ENCODE results near the gene BCAS2.

Gene BCAS2

DNA sequence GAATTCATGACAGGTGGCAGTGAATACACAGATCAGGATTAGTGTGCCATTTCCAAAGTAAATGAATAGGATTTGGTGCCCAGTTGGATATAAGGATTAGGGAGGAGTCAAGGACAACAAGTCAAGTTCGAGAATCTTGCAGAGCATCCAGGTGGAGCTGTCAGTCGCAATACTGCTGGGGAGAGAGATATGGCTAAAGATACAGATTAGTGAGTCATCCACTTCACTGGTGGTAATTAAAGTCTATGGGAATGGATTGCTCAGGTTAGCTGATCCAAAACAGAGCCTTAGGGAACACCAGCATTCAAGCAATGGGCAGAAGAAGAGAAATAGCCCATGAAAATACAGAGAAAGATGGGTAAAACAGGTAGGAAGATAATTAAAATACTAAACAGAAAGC lies 26.8 kb downstream of the BCAS2 start:
- DNase-seq, result no peak

GRCh38 chr1:114552106-114552639 lies 29.2 kb downstream of the BCAS2 start:
- DNase-seq, result no peak

DNA sequence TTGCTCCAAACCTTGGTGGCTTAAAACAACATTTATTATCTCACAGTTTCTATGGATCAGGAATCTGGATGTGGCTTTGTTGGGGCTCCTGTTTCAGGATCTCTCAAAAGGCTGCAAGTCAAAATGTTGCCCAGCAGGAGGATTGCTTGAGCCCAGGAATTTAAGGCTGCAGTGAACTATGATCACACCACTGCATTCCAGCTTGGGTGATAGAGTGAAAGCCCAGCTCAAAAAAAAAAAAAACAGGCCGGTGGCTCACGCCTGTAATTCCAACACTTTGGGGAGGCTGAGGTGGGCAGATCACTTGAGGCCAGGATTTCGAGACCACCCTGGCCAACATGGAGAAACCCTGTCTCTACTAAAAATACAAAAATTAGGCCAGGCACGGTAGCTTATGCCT lies 30.0 kb downstream of the BCAS2 start:
- no peak for DNase-seq

GRCh38 chr1:114550336-114550735 lies 31.1 kb downstream of the BCAS2 start:
- DNase-seq, result no peak

DNA sequence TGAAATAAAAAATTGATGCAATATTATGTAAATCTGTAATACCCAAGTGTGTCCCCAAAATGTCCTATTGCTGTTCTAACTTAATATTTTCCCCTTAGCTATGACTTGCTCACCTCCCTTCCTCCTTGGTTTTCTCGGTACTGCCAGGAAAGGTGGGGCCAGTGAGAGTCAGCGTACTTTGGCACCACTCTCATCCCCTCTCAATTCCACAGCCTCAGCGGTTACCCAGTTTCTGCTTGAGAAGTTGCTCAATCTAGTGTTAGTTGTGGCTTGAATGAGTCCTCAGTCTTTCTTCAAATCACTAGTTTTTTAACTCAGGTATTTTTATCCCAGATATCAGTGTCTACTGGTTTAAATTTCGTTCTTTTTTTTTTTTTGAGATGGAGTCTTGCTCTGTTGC lies 32.3 kb downstream of the BCAS2 start:
- no peak for DNase-seq

- DNase-seq, result no peak
These were observed 34.3 kb downstream of the BCAS2 start for GRCh38 chr1:114547076-114547475.

DNA sequence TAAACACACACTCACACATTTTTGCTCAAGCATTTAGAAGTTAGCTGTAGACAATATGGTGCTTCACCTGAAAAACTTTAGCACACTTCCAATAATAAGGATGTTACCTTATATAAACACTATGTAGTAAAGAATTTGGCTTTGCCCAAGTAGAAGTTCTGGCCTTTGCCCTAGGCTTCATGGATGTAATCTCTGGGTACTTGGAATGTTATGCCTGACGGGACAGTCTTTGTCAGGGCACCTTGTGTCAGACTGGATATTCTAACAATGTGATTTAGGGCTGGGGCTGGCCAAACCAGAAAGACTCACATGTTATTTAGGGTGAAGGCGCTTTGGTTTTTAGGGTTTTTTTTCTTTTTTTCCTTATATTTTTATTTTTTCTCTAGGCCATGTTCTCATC lies 35.6 kb downstream of the BCAS2 start:
- no peak for DNase-seq

- no peak for DNase-seq
These were observed 36.1 kb downstream of the BCAS2 start for GRCh38 chr1:114545315-114545714.

DNA sequence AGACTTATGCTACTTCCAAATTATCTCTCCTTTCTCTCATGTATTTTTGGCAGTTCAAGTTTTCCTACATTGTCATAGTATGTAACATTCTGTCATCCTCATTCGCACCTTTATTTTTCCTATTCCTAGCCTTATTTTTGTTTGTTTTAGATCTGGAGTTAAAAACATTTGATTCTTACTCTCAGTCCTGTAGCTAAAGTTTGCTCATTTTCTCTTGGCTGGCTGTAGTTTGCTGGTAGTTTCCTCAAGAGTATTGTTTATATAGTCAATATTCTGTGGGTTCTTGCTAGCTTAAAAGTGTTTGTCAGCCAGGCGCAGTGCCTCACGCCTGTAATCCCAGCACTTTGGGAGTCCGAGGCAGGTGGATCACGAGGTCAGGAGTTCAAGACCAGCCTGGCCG lies 40.6 kb downstream of the BCAS2 start:
- no peak for DNase-seq

DNA sequence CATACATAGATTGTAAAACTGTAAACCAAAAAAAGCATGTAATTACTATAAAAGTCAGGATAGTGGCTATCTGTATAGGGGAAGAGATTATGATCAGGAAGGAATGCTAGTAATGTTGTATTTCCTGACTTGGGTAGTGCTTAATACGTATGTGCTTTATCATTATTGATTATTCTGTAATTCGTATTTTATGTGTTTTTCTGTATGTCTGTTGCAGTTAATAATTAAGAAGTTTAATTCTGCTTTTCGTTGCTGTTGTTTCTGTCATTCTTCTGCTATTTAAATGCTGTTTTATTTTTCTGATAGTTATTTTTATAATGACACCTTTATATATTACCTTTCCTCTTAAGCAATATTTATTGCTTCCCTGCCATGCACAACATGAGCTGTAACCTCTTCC lies 41.1 kb downstream of the BCAS2 start:
- no peak for DNase-seq

GRCh38 chr1:114536043-114536442 lies 45.4 kb downstream of the BCAS2 start:
- DNase-seq, result no peak

- DNase-seq, result no peak
These were observed 46.0 kb downstream of the BCAS2 start for GRCh38 chr1:114535401-114535800.

DNA sequence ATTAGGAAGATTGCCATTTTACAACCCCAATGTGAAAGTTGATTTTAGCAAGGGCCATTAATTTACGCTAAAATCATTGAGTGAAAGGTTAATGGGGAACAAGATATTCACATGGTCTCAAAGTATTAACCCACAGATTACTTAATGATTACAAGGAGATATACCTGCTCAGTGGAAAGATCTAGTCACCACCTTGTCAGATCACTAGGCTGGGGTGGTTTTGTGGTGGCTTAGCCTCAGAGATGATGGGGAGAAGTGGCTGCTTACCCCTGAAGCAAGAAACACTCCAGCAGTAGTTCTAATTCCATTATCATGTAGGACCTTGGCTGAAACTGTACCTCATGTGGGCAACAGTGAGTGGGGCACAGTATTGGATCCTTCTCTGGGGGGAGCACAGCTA lies 50.3 kb downstream of the BCAS2 start:
- no peak for DNase-seq

GRCh38 chr1:114530224-114530623 lies 51.2 kb downstream of the BCAS2 start:
- DNase-seq, result no peak

DNA sequence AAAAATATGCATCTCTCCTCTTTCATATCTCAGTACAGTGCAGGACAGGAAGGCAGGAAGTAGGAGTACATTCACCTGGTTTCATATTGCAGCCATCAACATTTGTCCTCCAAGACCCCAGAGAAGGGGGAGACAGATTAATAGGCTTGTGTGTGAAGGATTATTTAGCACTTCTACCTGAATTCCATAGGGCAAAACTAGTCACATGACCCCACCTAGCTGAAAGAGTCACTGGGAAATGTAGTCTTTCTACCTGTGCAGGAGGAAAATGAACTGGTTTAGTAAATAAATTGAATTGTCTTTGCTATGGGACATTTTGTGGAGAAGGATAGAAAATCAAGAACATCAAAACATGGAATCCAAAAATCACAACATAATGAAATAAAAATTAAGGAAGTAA lies 56.5 kb downstream of the BCAS2 start:
- no peak for DNase-seq

- no peak for DNase-seq
These were observed 59.2 kb downstream of the BCAS2 start for GRCh38 chr1:114522264-114522575.

- DNase-seq, result no peak
These were observed 59.8 kb downstream of the BCAS2 start for GRCh38 chr1:114521396-114522263.

Data from DMS79 treated with DMSO at 0.1 percent for 48 hours (cell line).